HepG2 (cell line): ENCODE results near the gene MYPN. TPM values are rescaled to one million over a fixed set of nuclear protein-coding genes. Genes with fewer than 3 reads are reported as not detected.
A peak's percentile ranks its signal among the peaks of the same experiment; 100 is the strongest.

Experiments
- MAFK ChIP-seq, 2 experiments: IDR thresholded peaks in 1 of 2; conservative IDR thresholded peaks in 1 of 2; 2 replicates each; pipeline ENCODE4 v1.6.1; 2011; ENCODE audit warnings: improper control_type of control experiment in 2 of 2, low read length in 2 of 2
- RORA ChIP-seq: sonication (generic); formaldehyde crosslinking; IDR thresholded peaks from 2 replicates; pipeline ENCODE4 v1.5.0; 2020; ENCODE audit warnings: mild to moderate bottlenecking, missing genetic modification reagents, moderate library complexity
- ZFX ChIP-seq: sonication (generic); formaldehyde crosslinking; IDR thresholded peaks from 2 replicates; pipeline ENCODE4 v1.4.0; 2020; ENCODE audit warnings: mild to moderate bottlenecking, low read depth, missing genetic modification reagents, moderate library complexity
- ZNF224 ChIP-seq: sonication (generic); formaldehyde crosslinking; IDR thresholded peaks from 2 replicates; pipeline ENCODE4 v1.5.0; 2020; ENCODE audit warnings: mild to moderate bottlenecking, missing genetic modification reagents
- ZSCAN21 ChIP-seq: sonication (generic); formaldehyde crosslinking; IDR thresholded peaks from 2 replicates; pipeline ENCODE4 v1.8.0; 2022; ENCODE audit warnings: mild to moderate bottlenecking, missing genetic modification reagents, moderate library complexity, borderline replicate concordance
- ZSCAN31 ChIP-seq: sonication (generic); formaldehyde crosslinking; IDR thresholded peaks from 2 replicates; pipeline ENCODE4 v1.5.0; 2020; ENCODE audit warnings: low read depth, mild to moderate bottlenecking, missing genetic modification reagents
- polyA plus RNA-seq, 8 experiments: library from polyadenylated mRNA; depleted of rRNA in 3 of 8; stranded (reverse) in 7 of 8; unstranded in 1 of 8; fragments of >200 nt; fragmentation: Illumina TruSeq in 4 of 8; extraction: Trizol in 4 of 8; gene quantifications; 2 replicates each; pipeline versions ENCODE4 v1.2.1 to v1.2.3, GENCODE V29; 2011 to 2016; ENCODE audit warnings: low read depth in 4 of 8, missing spikeins in 1 of 8, mixed read lengths in 1 of 8; ENCODE audit not compliant: insufficient read depth in 1 of 8
- total RNA-seq, 5 experiments: library from RNA; depleted of rRNA; stranded (reverse); fragments of >200 nt; fragmentation: Illumina TruSeq; extraction: Trizol; gene quantifications; 2 replicates each; pipeline ENCODE4 v1.2.3, GENCODE V29; 2016; ENCODE audit warnings: low read depth in 1 of 5
- TF ChIP-seq, protein P1 (sequence below): sonication (generic); formaldehyde crosslinking; IDR thresholded peaks from one replicate; pipeline ENCODE4 v1.5.1; 2020; ENCODE audit warnings: mild to moderate bottlenecking, missing genetic modification reagents; ENCODE audit errors: not compliant biosample characterization
- TF ChIP-seq, protein P2 (sequence below): sonication (generic); formaldehyde crosslinking; IDR thresholded peaks from 2 replicates; pipeline ENCODE4 v1.9.0; 2021; ENCODE audit warnings: missing genetic modification reagents, mild to moderate bottlenecking, borderline replicate concordance
- TF ChIP-seq, protein P3 (sequence below): sonication (generic); formaldehyde crosslinking; IDR thresholded peaks from 2 replicates; pipeline ENCODE4 v1.5.1; 2020; ENCODE audit warnings: mild to moderate bottlenecking, missing genetic modification reagents, moderate library complexity
- TF ChIP-seq, protein P4 (sequence below): sonication (generic); formaldehyde crosslinking; IDR thresholded peaks from 2 replicates; pipeline ENCODE4 v1.5.1; 2020; ENCODE audit warnings: missing genetic modification reagents, mild to moderate bottlenecking, borderline replicate concordance
- TF ChIP-seq, protein P5 (sequence below): sonication (generic); formaldehyde crosslinking; IDR thresholded peaks from 2 replicates; pipeline ENCODE4 v1.4.0; 2020; ENCODE audit warnings: mild to moderate bottlenecking, missing genetic modification reagents
- TF ChIP-seq, protein P6 (sequence below): sonication (generic); formaldehyde crosslinking; IDR thresholded peaks from 2 replicates; pipeline ENCODE4 v1.4.0; 2020; ENCODE audit warnings: missing genetic modification reagents

The MYPN gene
- total and polyA plus RNA-seq, 2 of the 13 experiments (the other 11 are each of a cell fraction or from before 2014, with no cell fraction given): not detected

DNA sequence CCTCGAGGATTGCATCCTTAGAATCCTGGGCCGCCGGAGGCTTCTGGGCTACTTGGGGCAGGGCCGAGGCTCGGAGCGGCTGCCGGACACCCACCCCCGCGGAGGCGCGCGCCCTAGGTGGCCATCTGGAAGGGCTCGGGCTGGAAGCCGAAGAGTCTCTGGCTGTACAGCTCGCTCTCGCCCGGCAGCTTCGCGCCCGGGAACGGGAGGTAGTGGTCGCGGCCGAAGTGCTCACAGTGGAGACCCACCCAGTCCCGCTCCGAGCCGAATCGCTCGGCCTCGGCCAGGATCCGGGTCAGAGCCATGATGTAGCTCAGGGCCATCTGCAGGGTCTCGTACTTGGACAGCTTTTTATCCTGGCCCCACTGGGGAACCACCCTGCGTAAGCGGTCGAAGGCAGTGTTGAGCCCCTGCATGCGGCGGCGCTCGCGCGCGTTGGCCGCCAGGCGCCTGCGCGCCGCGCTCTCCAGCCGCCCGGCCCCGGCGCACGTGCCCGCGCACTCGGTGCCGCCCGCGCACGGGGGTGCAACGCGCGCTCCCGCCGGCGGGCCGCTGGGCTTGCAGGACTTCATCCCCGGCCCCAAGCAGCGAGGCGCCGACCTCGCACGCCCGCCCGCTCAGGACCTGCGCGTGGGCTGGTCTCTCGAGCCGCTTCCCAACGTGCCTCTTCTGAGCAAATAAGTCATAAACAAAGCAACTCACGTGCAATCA, 122.0 kb downstream of the MYPN start (continued):
- TF ChIP-seq, protein P1, sequence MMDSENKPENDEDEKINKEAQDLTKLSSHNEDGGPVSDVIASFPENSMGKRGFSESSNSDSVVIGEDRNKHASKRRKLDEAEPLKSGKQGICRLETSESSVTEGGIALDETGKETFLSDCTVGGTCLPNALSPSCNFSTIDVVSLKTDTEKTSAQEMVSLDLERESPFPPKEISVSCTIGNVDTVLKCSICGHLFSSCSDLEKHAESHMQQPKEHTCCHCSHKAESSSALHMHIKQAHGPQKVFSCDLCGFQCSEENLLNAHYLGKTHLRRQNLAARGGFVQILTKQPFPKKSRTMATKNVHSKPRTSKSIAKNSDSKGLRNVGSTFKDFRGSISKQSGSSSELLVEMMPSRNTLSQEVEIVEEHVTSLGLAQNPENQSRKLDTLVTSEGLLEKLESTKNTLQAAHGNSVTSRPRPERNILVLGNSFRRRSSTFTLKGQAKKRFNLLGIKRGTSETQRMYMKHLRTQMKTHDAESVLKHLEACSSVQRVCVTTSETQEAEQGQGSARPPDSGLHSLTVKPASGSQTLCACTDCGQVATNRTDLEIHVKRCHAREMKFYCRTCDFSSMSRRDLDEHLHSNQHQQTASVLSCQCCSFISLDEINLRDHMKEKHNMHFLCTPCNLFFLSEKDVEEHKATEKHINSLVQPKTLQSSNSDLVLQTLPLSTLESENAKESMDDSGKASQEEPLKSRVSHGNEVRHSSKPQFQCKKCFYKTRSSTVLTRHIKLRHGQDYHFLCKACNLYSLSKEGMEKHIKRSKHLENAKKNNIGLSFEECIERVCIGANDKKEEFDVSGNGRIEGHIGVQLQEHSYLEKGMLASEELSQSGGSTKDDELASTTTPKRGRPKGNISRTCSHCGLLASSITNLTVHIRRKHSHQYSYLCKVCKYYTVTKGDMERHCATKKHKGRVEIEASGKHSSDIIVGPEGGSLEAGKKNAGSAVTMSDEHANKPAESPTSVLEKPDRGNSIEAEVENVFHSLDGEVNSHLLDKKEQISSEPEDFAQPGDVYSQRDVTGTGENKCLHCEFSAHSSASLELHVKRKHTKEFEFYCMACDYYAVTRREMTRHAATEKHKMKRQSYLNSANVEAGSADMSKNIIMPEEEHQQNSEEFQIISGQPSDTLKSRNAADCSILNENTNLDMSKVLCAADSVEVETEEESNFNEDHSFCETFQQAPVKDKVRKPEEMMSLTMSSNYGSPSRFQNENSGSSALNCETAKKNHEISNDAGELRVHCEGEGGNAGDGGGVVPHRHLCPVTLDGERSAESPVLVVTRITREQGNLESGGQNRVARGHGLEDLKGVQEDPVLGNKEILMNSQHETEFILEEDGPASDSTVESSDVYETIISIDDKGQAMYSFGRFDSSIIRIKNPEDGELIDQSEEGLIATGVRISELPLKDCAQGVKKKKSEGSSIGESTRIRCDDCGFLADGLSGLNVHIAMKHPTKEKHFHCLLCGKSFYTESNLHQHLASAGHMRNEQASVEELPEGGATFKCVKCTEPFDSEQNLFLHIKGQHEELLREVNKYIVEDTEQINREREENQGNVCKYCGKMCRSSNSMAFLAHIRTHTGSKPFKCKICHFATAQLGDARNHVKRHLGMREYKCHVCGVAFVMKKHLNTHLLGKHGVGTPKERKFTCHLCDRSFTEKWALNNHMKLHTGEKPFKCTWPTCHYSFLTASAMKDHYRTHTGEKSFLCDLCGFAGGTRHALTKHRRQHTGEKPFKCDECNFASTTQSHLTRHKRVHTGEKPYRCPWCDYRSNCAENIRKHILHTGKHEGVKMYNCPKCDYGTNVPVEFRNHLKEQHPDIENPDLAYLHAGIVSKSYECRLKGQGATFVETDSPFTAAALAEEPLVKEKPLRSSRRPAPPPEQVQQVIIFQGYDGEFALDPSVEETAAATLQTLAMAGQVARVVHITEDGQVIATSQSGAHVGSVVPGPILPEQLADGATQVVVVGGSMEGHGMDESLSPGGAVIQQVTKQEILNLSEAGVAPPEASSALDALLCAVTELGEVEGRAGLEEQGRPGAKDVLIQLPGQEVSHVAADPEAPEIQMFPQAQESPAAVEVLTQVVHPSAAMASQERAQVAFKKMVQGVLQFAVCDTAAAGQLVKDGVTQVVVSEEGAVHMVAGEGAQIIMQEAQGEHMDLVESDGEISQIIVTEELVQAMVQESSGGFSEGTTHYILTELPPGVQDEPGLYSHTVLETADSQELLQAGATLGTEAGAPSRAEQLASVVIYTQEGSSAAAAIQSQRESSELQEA (CRISPR knock-in tag): peak; percentile 70
- TF ChIP-seq, protein P2, sequence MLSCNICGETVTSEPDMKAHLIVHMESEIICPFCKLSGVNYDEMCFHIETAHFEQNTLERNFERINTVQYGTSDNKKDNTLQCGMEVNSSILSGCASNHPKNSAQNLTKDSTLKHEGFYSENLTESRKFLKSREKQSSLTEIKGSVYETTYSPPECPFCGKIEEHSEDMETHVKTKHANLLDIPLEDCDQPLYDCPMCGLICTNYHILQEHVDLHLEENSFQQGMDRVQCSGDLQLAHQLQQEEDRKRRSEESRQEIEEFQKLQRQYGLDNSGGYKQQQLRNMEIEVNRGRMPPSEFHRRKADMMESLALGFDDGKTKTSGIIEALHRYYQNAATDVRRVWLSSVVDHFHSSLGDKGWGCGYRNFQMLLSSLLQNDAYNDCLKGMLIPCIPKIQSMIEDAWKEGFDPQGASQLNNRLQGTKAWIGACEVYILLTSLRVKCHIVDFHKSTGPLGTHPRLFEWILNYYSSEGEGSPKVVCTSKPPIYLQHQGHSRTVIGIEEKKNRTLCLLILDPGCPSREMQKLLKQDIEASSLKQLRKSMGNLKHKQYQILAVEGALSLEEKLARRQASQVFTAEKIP: no peak
- TF ChIP-seq ZSCAN31 (CRISPR knock-in tag) (peak; percentile 52; the same call in 1 of the 2 replicates), RORA (no peak), ZFX (peak; percentile 58; the same call in 1 of the 2 replicates), ZNF224 (CRISPR knock-in tag) (0 out of 2 replicates have a peak, but pooled peaks have one; percentile 45), MAFK (conservative IDR thresholded peaks at IDR 0.05 in 1 of 2, IDR thresholded peaks at IDR 0.05 in 1 of 2; ENCODE audit: low read length in 2 of 2) (no peak), ZSCAN21 (CRISPR knock-in tag) (peak; percentile 60; the same call in 1 of the 2 replicates)
- TF ChIP-seq, protein P3, sequence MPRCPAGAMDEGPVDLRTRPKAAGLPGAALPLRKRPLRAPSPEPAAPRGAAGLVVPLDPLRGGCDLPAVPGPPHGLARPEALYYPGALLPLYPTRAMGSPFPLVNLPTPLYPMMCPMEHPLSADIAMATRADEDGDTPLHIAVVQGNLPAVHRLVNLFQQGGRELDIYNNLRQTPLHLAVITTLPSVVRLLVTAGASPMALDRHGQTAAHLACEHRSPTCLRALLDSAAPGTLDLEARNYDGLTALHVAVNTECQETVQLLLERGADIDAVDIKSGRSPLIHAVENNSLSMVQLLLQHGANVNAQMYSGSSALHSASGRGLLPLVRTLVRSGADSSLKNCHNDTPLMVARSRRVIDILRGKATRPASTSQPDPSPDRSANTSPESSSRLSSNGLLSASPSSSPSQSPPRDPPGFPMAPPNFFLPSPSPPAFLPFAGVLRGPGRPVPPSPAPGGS (CRISPR knock-in tag): no peak
- TF ChIP-seq, protein P4, sequence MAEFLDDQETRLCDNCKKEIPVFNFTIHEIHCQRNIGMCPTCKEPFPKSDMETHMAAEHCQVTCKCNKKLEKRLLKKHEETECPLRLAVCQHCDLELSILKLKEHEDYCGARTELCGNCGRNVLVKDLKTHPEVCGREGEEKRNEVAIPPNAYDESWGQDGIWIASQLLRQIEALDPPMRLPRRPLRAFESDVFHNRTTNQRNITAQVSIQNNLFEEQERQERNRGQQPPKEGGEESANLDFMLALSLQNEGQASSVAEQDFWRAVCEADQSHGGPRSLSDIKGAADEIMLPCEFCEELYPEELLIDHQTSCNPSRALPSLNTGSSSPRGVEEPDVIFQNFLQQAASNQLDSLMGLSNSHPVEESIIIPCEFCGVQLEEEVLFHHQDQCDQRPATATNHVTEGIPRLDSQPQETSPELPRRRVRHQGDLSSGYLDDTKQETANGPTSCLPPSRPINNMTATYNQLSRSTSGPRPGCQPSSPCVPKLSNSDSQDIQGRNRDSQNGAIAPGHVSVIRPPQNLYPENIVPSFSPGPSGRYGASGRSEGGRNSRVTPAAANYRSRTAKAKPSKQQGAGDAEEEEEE (CRISPR knock-in tag): no peak
- TF ChIP-seq, protein P5, sequence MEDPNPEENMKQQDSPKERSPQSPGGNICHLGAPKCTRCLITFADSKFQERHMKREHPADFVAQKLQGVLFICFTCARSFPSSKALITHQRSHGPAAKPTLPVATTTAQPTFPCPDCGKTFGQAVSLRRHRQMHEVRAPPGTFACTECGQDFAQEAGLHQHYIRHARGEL (CRISPR knock-in tag): no peak
- TF ChIP-seq, protein P6, sequence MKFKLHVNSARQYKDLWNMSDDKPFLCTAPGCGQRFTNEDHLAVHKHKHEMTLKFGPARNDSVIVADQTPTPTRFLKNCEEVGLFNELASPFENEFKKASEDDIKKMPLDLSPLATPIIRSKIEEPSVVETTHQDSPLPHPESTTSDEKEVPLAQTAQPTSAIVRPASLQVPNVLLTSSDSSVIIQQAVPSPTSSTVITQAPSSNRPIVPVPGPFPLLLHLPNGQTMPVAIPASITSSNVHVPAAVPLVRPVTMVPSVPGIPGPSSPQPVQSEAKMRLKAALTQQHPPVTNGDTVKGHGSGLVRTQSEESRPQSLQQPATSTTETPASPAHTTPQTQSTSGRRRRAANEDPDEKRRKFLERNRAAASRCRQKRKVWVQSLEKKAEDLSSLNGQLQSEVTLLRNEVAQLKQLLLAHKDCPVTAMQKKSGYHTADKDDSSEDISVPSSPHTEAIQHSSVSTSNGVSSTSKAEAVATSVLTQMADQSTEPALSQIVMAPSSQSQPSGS (CRISPR knock-in tag): no peak
